Measurements from ENCODE around the gene PRPF6. TPM values are rescaled to one million over a fixed set of nuclear protein-coding genes. Genes with fewer than 3 reads are reported as not detected.

Gene PRPF6
- total and polyA plus RNA-seq, 2 of the 13 experiments (the other 11 are each of a cell fraction or from before 2014, with no cell fraction given) = 63.7 to 101 TPM

DNA sequence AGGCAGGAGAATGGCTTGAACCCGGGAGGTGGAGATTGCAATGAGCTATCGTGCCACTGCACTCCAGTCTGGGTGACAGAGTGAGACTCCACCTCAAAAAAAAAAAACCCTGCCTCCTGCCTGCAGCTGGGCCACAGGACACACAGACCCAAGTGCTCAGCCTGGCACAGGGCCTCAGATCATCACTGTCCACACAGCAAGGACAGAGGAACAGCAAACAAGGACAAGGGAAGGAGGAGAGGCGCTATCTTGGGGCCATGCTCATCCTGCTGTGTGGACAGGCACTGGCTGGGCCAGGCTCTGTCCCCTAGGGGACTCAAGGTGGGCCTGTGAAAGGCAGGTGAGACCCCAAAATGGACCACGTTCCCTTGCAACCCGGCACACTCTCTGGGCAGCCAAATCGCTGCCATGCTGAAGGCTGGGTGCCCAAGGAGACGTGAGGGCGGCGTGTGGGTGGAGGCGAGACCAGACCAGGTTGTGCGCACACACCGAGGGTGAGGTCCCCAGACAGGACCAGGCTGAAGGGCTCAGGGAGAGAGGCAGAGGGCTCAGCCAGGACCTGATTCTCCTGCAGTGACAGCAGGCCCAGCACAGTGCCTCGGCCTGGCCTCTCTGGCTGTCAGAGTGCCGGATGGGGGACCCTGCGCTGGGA is 33.8 kb upstream of the PRPF6 start:
- Histone ChIP-seq H3K9me3 (ENCODE audit: low read length) (no peaks in the 10 kb centered on the region), H3K79me2 (ENCODE audit: insufficient read depth, low read length) (peaks cover 58% of the 10 kb centered on the region), H4K20me1 (ENCODE audit: insufficient read depth, low read length) (peaks cover 84% of the 10 kb centered on the region), H3K27ac (ENCODE audit: extremely low read length, insufficient read depth, low read length) (no peak overlapping the region), H2AFZ (ENCODE audit: low read length) (no peak overlapping the region), H3K9ac (ENCODE audit: insufficient read depth, low read depth, low read length) (no peak overlapping the region), H3K27me3 (ENCODE audit: control insufficient read depth in 1 of 2, insufficient read depth in 2 of 2, low read length in 2 of 2) (no peaks in the 10 kb centered on the region), H3K36me3 (replicated peaks in 1 of 2; ENCODE audit: control insufficient read depth in 1 of 2, insufficient read depth in 2 of 2, low read length in 2 of 2) (peaks cover 41 to 59% of the 10 kb centered on the region in 2 experiments), H3K4me3 (replicated peaks in 1 of 3; ENCODE audit: insufficient read depth in 1 of 3, low read depth in 2 of 3, low read length in 3 of 3) (no peak overlapping the region), H3K4me2 (ENCODE audit: low read depth, low read length) (no peak overlapping the region), H3K4me1 (ENCODE audit: insufficient read depth, low read length) (peaks cover 38% of the 10 kb centered on the region)
- CTCF ChIA-PET (ENCODE audit: low intra/inter-chr PET ratio, low total read pairs) = no interaction called here
- POLR2A ChIA-PET = no interaction called here
- ATAC-seq = no peak
- no peak for FAIRE-seq
- no TSS peak for BruUV-seq (replicated peaks)
- in situ Hi-C loops (cut with HindIII; ENCODE audit: extremely low pct_ligation_motif_present, low pct_unique_long_range_greater_than_20kb) = no loop called here
- intact Hi-C loops (cut with micrococcal nuclease; ENCODE audit: unreplicated experiment) = no loop called here
- WGBS (ENCODE audit: low lambda C conversion rate) = 93% methylated on average over 15 of the region's 15 CpGs
- DNase-seq (ENCODE audit: low spot score) = no peak
- TF ChIP-seq HNRNPUL1 (IDR thresholded peaks at IDR 0.05; ENCODE audit: low read depth, low read length) = no peak
- TF ChIP-seq, protein P1, sequence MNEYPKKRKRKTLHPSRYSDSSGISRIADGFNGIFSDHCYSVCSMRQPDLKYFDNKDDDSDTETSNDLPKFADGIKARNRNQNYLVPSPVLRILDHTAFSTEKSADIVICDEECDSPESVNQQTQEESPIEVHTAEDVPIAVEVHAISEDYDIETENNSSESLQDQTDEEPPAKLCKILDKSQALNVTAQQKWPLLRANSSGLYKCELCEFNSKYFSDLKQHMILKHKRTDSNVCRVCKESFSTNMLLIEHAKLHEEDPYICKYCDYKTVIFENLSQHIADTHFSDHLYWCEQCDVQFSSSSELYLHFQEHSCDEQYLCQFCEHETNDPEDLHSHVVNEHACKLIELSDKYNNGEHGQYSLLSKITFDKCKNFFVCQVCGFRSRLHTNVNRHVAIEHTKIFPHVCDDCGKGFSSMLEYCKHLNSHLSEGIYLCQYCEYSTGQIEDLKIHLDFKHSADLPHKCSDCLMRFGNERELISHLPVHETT (CRISPR knock-in tag; conservative IDR thresholded peaks at IDR 0.05) = no peak
- TF ChIP-seq ZSCAN31 (CRISPR knock-in tag; IDR thresholded peaks at IDR 0.05; ENCODE audit: low read depth) = no peak
- peak; percentile 60 for TF ChIP-seq AKAP8 (CRISPR knock-in tag; IDR thresholded peaks at IDR 0.05)
- TF ChIP-seq POLR2G (IDR thresholded peaks at IDR 0.05; ENCODE audit: low read depth, low read length) = peak; percentile 39; the same call in 1 of the 2 replicates
- TF ChIP-seq ZNF768 (CRISPR knock-in tag; IDR thresholded peaks at IDR 0.05) = 0 out of 2 replicates have a peak, but pooled peaks have one; percentile 14
- no peak for TF ChIP-seq ZNF615 (CRISPR knock-in tag; IDR thresholded peaks at IDR 0.05; ENCODE audit: borderline replicate concordance)
- TF ChIP-seq ZNF362 (CRISPR knock-in tag; IDR thresholded peaks at IDR 0.05; ENCODE audit: borderline replicate concordance) = peak; percentile 42; the same call in 1 of the 2 replicates
- no peak for TF ChIP-seq FOXA1 (IDR thresholded peaks at IDR 0.05)
- 0 out of 2 replicates have a peak, but pooled peaks have one; percentile 3 for TF ChIP-seq FOXA1 (CRISPR knock-in tag; IDR thresholded peaks at IDR 0.05)
- TF ChIP-seq TRIM24 (CRISPR knock-in tag; IDR thresholded peaks at IDR 0.05) = 0 out of 2 replicates have a peak, but pooled peaks have one; percentile 36
- peak; percentile 83 for TF ChIP-seq RBM22 (optimal IDR thresholded peaks at IDR 0.05; ENCODE audit: low read length)

Measured in HepG2 (cell line).